Measurements from ENCODE around the gene TMIE.

Gene TMIE

GRCh38 chr3:46669191-46669999 lies 31.8 kb upstream of the TMIE start:
- no peak for DNase-seq (ENCODE audit: low read depth in 2 of 2)

- no peak for DNase-seq (ENCODE audit: low read depth in 2 of 2)
These were observed 30.9 kb upstream of the TMIE start for GRCh38 chr3:46670000-46670890.

- DNase-seq (ENCODE audit: low read depth in 2 of 2), result no peak
These were observed 30.2 kb upstream of the TMIE start for GRCh38 chr3:46670891-46671427.

- no peak for DNase-seq (ENCODE audit: low read depth in 2 of 2)
These were observed 29.4 kb upstream of the TMIE start for GRCh38 chr3:46671541-46672348.

- DNase-seq (ENCODE audit: low read depth in 2 of 2), result no peak
These were observed 28.9 kb upstream of the TMIE start for GRCh38 chr3:46672349-46672695.

- no peak for DNase-seq (ENCODE audit: low read depth in 2 of 2)
These were observed 27.8 kb upstream of the TMIE start for GRCh38 chr3:46673151-46674030.

GRCh38 chr3:46674031-46674845 lies 27.0 kb upstream of the TMIE start:
- DNase-seq (ENCODE audit: low read depth in 2 of 2), result no peak

- DNase-seq (ENCODE audit: low read depth in 2 of 2), result no peak
These were observed 25.8 kb upstream of the TMIE start for GRCh38 chr3:46675426-46675825.

GRCh38 chr3:46675843-46676567 lies 25.2 kb upstream of the TMIE start:
- no peak for DNase-seq (ENCODE audit: low read depth in 2 of 2)

- no peak for DNase-seq (ENCODE audit: low read depth in 2 of 2)
These were observed 24.4 kb upstream of the TMIE start for GRCh38 chr3:46676601-46677410.

- DNase-seq (ENCODE audit: low read depth in 2 of 2), result no peak
These were observed 23.8 kb upstream of the TMIE start for GRCh38 chr3:46677411-46677726.

- DNase-seq (ENCODE audit: low read depth in 2 of 2), result no peak
These were observed 22.9 kb upstream of the TMIE start for GRCh38 chr3:46678280-46678679.

- DNase-seq (ENCODE audit: low read depth in 2 of 2), result no peak
These were observed 21.5 kb upstream of the TMIE start for GRCh38 chr3:46679681-46680080.

GRCh38 chr3:46680298-46680826 lies 20.8 kb upstream of the TMIE start:
- no peak for DNase-seq (ENCODE audit: low read depth in 2 of 2)

- no peak for DNase-seq (ENCODE audit: low read depth in 2 of 2)
These were observed 19.8 kb upstream of the TMIE start for GRCh38 chr3:46681387-46681786.

GRCh38 chr3:46681856-46682540 lies 19.2 kb upstream of the TMIE start:
- DNase-seq (ENCODE audit: low read depth in 2 of 2), result no peak

GRCh38 chr3:46682974-46683373 lies 18.2 kb upstream of the TMIE start:
- no peak for DNase-seq (ENCODE audit: low read depth in 2 of 2)

- no peak for DNase-seq (ENCODE audit: low read depth in 2 of 2)
These were observed 16.3 kb upstream of the TMIE start for GRCh38 chr3:46684891-46685290.

Data from stimulated activated CD8-positive, alpha-beta memory T cell treated with anti-CD3 and anti-CD28 coated beads, Interleukin-7, amount 100 ng/mL, for 4 hours (primary cell).